GM19239 (cell line): ENCODE data around the gene MAGEF1.

Experiments used
- DNase-seq: peaks from one replicate; pipeline ENCODE4 v3.0.0; 2011; ENCODE audit warnings: low spot score; ENCODE audit not compliant: insufficient read length
- FAIRE-seq: peaks from 2 replicates; lab custom pipeline; 2011; peaks lifted over from hg19 to GRCh38; lab: Jason Lieb, UNC

MAGEF1 gene

DNA sequence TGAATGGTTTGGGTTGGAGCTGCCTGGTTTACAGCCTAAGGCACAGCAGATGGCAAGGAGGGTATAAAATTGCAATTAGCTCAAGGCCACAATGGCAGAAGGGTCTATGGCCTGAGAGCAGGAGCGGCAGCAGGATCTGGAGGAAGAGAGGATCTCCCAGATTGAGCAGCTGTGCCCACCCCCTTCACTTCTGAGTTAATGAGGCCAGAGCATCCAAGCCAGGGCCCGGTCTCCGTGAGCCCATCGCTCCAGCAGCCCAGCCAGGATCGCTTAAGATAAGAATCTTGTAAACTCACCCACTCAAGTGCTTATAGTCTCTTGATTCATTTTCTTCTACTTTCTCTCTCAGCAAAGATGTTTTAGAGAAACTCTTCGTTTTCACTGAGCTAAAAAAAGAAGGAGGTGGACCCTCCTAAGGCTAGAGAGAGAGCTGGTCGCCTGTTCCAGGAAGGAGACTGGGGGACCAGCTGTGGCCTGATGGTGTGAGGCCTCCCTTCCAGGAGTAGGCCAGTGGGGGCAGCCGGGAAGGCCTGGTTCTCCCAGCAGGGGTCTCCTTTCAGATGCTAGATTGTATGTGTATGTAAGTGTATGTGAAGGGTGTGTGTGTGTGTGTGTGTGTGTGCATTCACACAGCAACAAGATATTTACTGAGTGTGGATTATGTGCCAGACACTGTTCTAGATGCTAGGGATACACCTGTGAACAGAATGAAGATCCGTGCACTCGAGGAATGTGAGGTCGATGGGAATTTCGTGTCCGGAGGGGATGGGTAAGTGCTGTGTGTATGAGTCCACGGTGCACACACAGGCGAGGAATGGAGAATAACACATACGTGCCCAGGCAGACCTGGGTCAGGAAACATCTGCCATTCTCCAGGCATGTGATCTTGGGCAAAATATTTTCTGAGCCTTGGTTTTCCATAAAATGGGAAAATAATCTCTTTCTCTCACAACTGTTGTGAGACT lies 18.6 kb downstream of the MAGEF1 start:
- DNase-seq (no peak), FAIRE-seq (no peak)

GRCh38 chr3:184691397-184692231 lies 20.2 kb downstream of the MAGEF1 start:
- no peak for DNase-seq

DNA sequence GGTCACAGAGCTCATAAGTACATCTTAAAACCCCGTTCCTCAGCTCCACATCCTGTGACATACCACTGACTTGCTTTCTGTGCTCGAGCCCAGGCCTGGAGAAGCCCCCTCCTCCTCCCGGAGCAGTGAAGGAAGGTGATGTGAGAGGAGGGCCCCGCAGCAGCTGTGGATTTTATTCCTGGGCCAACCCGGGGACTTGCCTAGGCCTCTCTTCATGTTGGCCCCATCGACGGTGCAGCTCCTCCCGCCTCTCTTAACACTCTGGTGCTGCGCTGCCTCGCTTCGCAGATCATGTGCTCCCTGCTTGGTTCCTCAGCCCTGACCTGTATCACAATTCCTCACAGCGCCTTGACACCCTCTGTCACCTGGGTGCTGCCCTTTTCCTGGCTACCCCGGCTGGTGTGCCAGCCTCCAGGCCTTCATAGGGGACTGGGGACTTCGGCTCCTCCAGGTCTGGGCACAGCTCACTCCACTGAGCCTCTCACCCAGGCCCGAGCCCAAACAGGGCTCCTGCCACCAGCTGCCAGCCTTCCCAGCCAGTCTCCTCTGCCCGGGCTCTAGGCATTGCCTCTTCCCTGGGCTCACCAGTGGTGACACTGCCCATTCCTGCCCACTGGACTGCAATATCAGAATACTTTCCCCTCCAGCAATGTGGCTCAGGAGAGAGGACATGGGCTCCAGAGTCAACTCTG lies 21.5 kb downstream of the MAGEF1 start:
- FAIRE-seq (no peak), DNase-seq (no peak)

More at GRCh38 chr3:184691397-184692231, 20.2 kb downstream of the MAGEF1 start:
- no peak for FAIRE-seq

DNA sequence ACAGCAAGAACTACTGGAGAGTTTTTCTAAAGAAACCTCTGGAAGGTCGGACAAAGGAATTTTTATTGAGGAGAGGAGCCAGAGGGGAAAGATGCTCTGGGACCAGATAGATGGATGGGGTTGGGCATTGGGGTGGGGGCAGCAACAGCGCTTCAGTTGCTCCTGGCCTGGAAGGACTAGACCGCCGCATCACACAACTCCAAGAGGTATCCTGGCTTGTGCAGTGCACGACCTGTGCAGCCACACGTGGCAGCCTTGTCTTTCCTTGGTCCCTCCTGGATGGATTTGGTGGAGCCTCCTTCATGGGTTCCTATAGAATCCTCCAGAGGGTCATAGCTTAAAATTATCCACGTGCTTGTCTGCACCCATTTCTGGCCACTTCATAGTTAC lies 23.0 kb downstream of the MAGEF1 start:
- DNase-seq (no peak), FAIRE-seq (no peak)

- DNase-seq (no peak), FAIRE-seq (no peak)
These were observed 23.5 kb downstream of the MAGEF1 start for GRCh38 chr3:184688251-184688881.

GRCh38 chr3:184687363-184688015 lies 24.4 kb downstream of the MAGEF1 start:
- FAIRE-seq (no peak), DNase-seq (no peak)

DNA sequence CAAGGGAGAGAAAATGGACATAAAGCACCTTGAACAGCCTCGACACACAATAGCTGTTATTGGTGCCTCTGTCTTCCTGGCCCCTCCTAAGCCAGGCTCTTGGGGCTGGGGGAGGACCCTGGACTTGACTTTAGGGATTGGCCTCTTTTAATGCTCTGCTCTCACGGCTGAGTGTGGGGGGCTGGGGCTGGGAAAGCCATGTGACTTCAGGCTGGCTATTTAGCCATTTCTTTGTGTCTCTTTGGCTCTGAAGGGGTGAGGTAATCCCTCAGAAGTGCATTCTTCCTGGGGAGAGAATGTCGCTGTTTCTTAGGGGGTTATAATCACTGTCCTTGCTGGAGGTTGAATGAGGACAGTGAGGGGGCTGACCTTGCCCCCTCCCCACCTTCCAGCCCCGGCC lies 26.2 kb downstream of the MAGEF1 start:
- FAIRE-seq (no peak), DNase-seq (no peak)

DNA sequence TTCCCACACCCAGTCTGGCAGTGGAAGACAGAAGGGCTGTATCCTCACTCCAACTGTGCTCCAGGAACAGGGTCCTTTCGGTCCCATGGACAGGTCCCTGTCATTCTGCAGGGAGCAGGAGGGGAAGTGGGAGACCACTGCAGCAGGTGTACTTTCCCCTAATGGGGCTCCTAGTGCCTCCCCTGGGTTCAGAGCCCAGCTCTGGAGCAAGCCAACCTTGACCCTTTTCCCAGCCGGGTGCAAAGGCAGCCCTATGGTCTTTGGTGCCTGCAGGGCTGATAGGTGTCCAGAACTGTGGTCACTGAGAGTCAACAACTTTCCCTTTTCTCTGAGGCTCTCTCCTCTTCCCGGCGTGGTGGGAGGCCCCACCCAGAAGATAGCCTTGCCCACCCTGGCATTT lies 26.8 kb downstream of the MAGEF1 start:
- no peak for FAIRE-seq
- no peak for DNase-seq

- FAIRE-seq (no peak), DNase-seq (no peak)
These were observed 27.8 kb downstream of the MAGEF1 start for GRCh38 chr3:184683900-184684560.

GRCh38 chr3:184683234-184683633 lies 28.6 kb downstream of the MAGEF1 start:
- FAIRE-seq = no peak
- DNase-seq = no peak

- DNase-seq (no peak), FAIRE-seq (no peak)
These were observed 29.2 kb downstream of the MAGEF1 start for GRCh38 chr3:184682671-184683070.

DNA sequence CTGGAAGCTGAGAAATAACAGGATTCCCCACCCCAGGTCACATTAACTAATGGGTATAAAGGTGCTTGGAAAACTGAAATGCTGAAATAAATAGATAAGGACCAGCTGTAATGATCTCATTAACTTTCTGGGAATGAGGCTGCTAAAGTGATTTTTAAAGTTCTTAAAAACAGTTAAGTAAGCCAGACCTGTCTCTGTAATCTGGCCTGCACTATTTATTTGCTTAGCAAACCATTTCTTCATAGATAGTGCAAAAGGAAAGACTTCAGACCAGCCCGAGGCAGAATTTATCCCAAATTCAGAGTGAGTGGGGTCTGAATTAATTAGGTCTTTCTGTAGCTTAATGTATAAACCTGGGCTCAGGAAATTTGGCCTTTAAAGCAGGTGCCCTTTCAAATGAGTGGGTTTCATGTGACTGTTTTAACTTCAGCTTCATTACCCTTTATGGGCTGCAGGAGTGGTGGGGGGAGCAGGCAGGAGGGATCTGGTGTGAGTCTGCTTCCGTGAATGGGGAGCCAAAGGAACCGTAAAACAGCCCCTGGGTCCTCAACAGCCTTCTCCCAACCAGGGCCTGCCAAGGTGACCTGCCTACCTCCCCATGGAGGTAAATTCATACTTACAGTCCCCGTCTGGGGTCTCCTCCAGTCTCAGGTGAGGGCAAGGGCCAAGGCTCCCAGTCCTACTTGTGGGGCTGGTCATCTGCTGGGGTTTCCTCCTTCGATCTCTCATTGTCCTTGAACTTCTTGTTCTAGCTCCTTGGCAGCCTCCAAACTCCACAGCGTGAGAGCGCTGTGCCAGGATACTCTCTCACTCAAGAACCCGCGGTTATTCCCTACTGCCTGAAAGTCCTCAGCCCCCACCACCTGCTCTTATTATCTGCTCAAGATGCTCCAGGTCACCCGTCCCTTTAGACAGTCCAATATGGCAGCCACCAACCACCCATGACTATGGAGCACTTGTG lies 31.2 kb downstream of the MAGEF1 start:
- DNase-seq = no peak
- FAIRE-seq = no peak

GRCh38 chr3:184679056-184679816 lies 32.6 kb downstream of the MAGEF1 start:
- FAIRE-seq = no peak
- no peak for DNase-seq

GRCh38 chr3:184678317-184679055 lies 33.4 kb downstream of the MAGEF1 start:
- FAIRE-seq = no peak
- DNase-seq = no peak

DNA sequence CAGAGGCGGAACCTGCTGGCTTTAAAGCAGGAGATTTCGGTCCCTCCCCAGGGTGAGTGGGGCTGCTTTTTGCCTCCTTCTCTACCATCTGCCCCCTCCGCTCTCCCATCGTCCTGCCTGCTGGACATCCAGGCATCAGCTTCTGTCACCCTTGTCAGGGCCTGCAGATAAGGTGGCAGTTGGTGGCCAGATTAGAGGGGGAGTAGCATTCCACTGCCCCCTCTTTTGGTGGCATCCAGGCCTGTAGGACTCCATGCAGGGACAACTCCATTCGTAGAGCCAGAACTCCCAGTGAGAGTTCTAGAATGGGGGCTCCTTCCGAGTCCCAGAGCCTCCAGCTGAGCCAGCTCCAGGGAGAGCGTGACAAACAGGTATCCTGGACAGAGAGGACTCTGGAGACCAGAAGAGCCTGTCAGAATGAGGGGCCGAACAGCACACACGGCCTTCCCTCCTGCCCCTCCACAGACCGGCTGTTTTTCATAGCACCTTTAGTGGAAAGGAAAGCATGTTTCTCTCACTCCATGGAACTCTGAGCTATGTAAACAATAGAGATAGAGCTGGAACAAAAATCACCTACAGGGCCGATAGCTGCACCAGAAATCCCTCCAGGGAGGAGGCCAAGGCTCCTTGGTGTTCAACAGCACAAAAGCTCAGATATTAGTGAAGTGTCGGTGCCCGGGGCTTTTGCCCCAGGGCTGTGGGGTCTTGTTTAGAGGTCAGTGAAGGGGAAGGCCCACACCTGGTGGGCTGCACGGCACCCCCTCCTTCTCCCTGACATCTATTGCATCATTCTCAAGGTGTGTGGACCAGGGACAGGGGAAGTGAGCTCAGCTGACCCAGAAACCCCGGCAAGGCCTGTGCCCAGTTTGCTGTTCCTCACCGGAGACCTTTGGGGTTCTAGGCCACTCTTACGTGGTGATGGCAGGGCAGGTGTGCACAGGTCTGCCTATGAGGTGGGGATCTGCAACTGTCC lies 34.2 kb downstream of the MAGEF1 start:
- FAIRE-seq (no peak), DNase-seq (no peak)
